SK-N-SH (cell line): ENCODE data around the gene TULP4. TPM values are rescaled to one million over a fixed set of nuclear protein-coding genes. Genes with fewer than 3 reads are reported as not detected.

Experiments used
- CTCF ChIA-PET: fragments of 300-600, 350-600 bp; formaldehyde crosslinking; extraction: SDS; loops from one replicate; lab custom pipeline; 2021; lab: Yijun Ruan, JAX
- POLR2A ChIA-PET: fragments of 350-600 bp; sonication (Branson Sonifier 250); formaldehyde crosslinking; extraction: SDS; loops from one replicate; lab custom pipeline; 2020; ENCODE audit warnings: antibody characterized with exemption, inconsistent platforms; lab: Yijun Ruan, JAX
- DNase-seq: peaks from one replicate; pipeline ENCODE4 v3.0.0; 2012
- H2AFZ ChIP-seq: fragments of 200-600 bp; sonication (generic); 2 replicates; pipeline ENCODE4 v1.8.1; 2016; ENCODE audit warnings: antibody characterized with exemption, mild to moderate bottlenecking, low read depth
- H3F3A ChIP-seq: fragments of 200-600 bp; sonication (generic); replicated peaks from 2 replicates; pipeline ENCODE3; 2016; ENCODE audit warnings: antibody characterized with exemption, mild to moderate bottlenecking; ENCODE audit not compliant: insufficient read depth
- H3K27ac ChIP-seq, 2 experiments: fragments of 200-500 bp in 1 of 2; fragments of 200-600 bp in 1 of 2; sonication (Bioruptor generic) in 1 of 2; sonication (generic), shearing (Covaris generic) in 1 of 2; 2 replicates each; pipeline versions ENCODE4 v1.5.1 to v1.6.1; 2014 to 2016; ENCODE audit warnings: low read depth in 2 of 2, inconsistent platforms in 1 of 2, low read length in 1 of 2, mild to moderate bottlenecking in 1 of 2, mixed read lengths in 1 of 2
- H3K27me3 ChIP-seq: fragments of 200-600 bp; sonication (generic), shearing (Covaris generic); 2 replicates; pipeline ENCODE4 v1.6.1; 2016; ENCODE audit warnings: mixed run types; ENCODE audit not compliant: insufficient read depth
- H3K36me3 ChIP-seq, 2 experiments: fragments of 200-500 bp in 1 of 2; fragments of 200-600 bp in 1 of 2; sonication (Bioruptor generic) in 1 of 2; sonication (generic) in 1 of 2; replicated peaks in 1 of 2; 2 replicates each; pipeline versions ENCODE3 to v1.5.1; 2014 to 2016; ENCODE audit warnings: low read length in 1 of 2, mild to moderate bottlenecking in 1 of 2; ENCODE audit not compliant: insufficient read depth in 2 of 2, control insufficient read depth in 1 of 2
- H3K4me1 ChIP-seq, 2 experiments: fragments of 200-500 bp in 1 of 2; fragments of 200-600 bp in 1 of 2; sonication (Bioruptor generic) in 1 of 2; sonication (generic), shearing (Covaris generic) in 1 of 2; 2 replicates each; pipeline versions ENCODE4 v1.5.1 to v1.6.1; 2014 to 2016; ENCODE audit warnings: low read depth in 1 of 2, low read length in 1 of 2, mixed run types in 1 of 2; ENCODE audit not compliant: insufficient read depth in 2 of 2, control insufficient read depth in 1 of 2
- H3K4me2 ChIP-seq: fragments of 200-600 bp; sonication (generic), shearing (Covaris generic); 2 replicates; pipeline ENCODE4 v1.6.1; 2017; ENCODE audit warnings: mixed run types
- H3K4me3 ChIP-seq, 2 experiments: fragments of 200-500 bp in 1 of 2; fragments of 200-600 bp in 1 of 2; sonication (Bioruptor generic) in 1 of 2; sonication (generic), shearing (Covaris generic) in 1 of 2; 2 replicates each; pipeline versions ENCODE4 v1.5.1 to v1.8.1; 2014 to 2016; ENCODE audit warnings: low read depth in 2 of 2, inconsistent platforms in 1 of 2, low read length in 1 of 2, mild to moderate bottlenecking in 1 of 2, mixed read lengths in 1 of 2, moderate library complexity in 1 of 2
- H3K79me2 ChIP-seq: fragments of 200-600 bp; sonication (generic); 2 replicates; pipeline ENCODE4 v1.8.1; 2017; ENCODE audit warnings: mild to moderate bottlenecking; ENCODE audit not compliant: insufficient read depth
- H3K9ac ChIP-seq: fragments of 200-600 bp; sonication (generic); 2 replicates; pipeline ENCODE4 v1.6.1; 2017; ENCODE audit warnings: mixed run types
- H3K9me2 ChIP-seq: fragments of 200-600 bp; sonication (generic); 2 replicates; pipeline ENCODE4 v1.6.1; 2017; ENCODE audit warnings: mixed run types
- H3K9me3 ChIP-seq: fragments of 200-600 bp; sonication (generic); 2 replicates; pipeline ENCODE4 v1.6.1; 2017; ENCODE audit warnings: mixed run types, mild to moderate bottlenecking, moderate library complexity
- H4K20me1 ChIP-seq: fragments of 200-600 bp; sonication (generic); 2 replicates; pipeline ENCODE4 v1.6.1; 2017; ENCODE audit warnings: mild to moderate bottlenecking, mixed run types; ENCODE audit not compliant: insufficient read depth
- CTCF ChIP-seq: fragments of 200-600 bp; sonication (generic); IDR thresholded peaks from 2 replicates; pipeline ENCODE4 v1.6.1; 2017; ENCODE audit warnings: antibody characterized with exemption, mild to moderate bottlenecking, moderate library complexity
- FOSL2 ChIP-seq: IDR thresholded peaks from 2 replicates; pipeline ENCODE4 v1.4.0; 2012; ENCODE audit warnings: low read depth, mild to moderate bottlenecking, moderate library complexity, borderline replicate concordance
- FOXM1 ChIP-seq: IDR thresholded peaks from 2 replicates; pipeline ENCODE4 v1.4.0; 2012; ENCODE audit warnings: low read depth, mild to moderate bottlenecking
- IRF3 ChIP-seq: fragments of 150-350 bp; IDR thresholded peaks from 2 replicates; pipeline ENCODE4 v1.6.1; 2016; ENCODE audit warnings: mild to moderate bottlenecking, low read depth, low read length
- JUND ChIP-seq: IDR thresholded peaks from 2 replicates; pipeline ENCODE4 v1.4.0; 2012
- MAX ChIP-seq: IDR thresholded peaks from 2 replicates; pipeline ENCODE4 v1.4.0; 2012; ENCODE audit warnings: low read depth
- MEF2A ChIP-seq: IDR thresholded peaks from 2 replicates; pipeline ENCODE4 v1.4.0; 2012; ENCODE audit warnings: low read depth, borderline replicate concordance
- NFIC ChIP-seq: IDR thresholded peaks from 2 replicates; pipeline ENCODE4 v1.4.0; 2012; ENCODE audit warnings: borderline replicate concordance
- NRF1 ChIP-seq: IDR thresholded peaks from 2 replicates; pipeline ENCODE4 v1.6.1; 2012; ENCODE audit warnings: low read depth, mild to moderate bottlenecking, low read length
- PBX3 ChIP-seq: IDR thresholded peaks from 2 replicates; pipeline ENCODE4; 2012
- POLR2AphosphoS5 ChIP-seq: IDR thresholded peaks from 2 replicates; pipeline ENCODE4 v1.6.1; 2012; ENCODE audit warnings: low read depth, low read length
- RAD21 ChIP-seq: IDR thresholded peaks from 2 replicates; pipeline ENCODE4 v1.6.1; 2012; ENCODE audit warnings: mild to moderate bottlenecking, low read length
- RFX5 ChIP-seq: IDR thresholded peaks from 2 replicates; pipeline ENCODE4 v1.6.1; 2012; ENCODE audit warnings: mild to moderate bottlenecking, improper control_type of control experiment, low read length
- TAF1 ChIP-seq: IDR thresholded peaks from 2 replicates; pipeline ENCODE4 v1.6.1; 2012; ENCODE audit warnings: low read depth, mild to moderate bottlenecking, low read length, moderate library complexity, borderline replicate concordance
- TCF12 ChIP-seq: IDR thresholded peaks from 2 replicates; pipeline ENCODE4 v1.4.0; 2012
- TEAD4 ChIP-seq: IDR thresholded peaks from 2 replicates; pipeline ENCODE4 v1.4.0; 2012; ENCODE audit warnings: mild to moderate bottlenecking, borderline replicate concordance; ENCODE audit not compliant: insufficient read depth
- USF1 ChIP-seq: IDR thresholded peaks from 2 replicates; pipeline ENCODE4 v1.4.0; 2012; ENCODE audit warnings: low read depth, borderline replicate concordance
- YY1 ChIP-seq: IDR thresholded peaks from 2 replicates; pipeline ENCODE4 v1.4.0; 2012; ENCODE audit warnings: low read depth, mild to moderate bottlenecking
- WGBS: methylation state at CpG from one replicate; pipeline ENCODE4 v1.1.6; 2017; ENCODE audit warnings: low lambda C conversion rate; 5-methylcytosine and 5-hydroxymethylcytosine counted together
- polyA plus RNA-seq, 3 experiments: library from polyadenylated mRNA; depleted of rRNA; stranded (reverse); fragments of >200 nt; gene quantifications; 2 replicates each; pipeline ENCODE4 v1.2.3, GENCODE V29; 2012

Gene TULP4
- polyA plus RNA-seq, 1 of the 3 experiments (the other 2 are of a cell fraction): 5.9 TPM

- no peak overlapping the region for H2AFZ ChIP-seq
- H3K27me3 ChIP-seq: no peaks in the 10 kb centered on the region
Observed at GRCh38 chr6:158322724-158323560, 10.7 kb downstream of the TULP4 start.

GRCh38 chr6:158323561-158323958 is 11.3 kb downstream of the TULP4 start:
- Histone ChIP-seq H3K27me3 (no peaks in the 10 kb centered on the region), H3K79me2 (peaks cover 87% of the 10 kb centered on the region), H3K9ac (no peak overlapping the region), H3K9me3 (no peaks in the 10 kb centered on the region), H3F3A (peaks cover 19% of the 10 kb centered on the region), H3K9me2 (no peaks in the 10 kb centered on the region), H3K4me1 (peaks cover 20 to 23% of the 10 kb centered on the region in 2 experiments), H3K4me2 (peak overlapping the region; percentile 31; the same call in 1 of the 2 replicates), H2AFZ (no peak overlapping the region), H3K36me3 (no peaks in the 10 kb centered on the region), H4K20me1 (peaks cover 19% of the 10 kb centered on the region), H3K4me3 (no peak overlapping the region), H3K27ac (peak overlapping the region in 1 of 2 experiments; percentile 72; a peak in 2 of 4 replicates)
- WGBS: 100% methylated on average over 2 of the region's 2 CpGs
- ChIA-PET CTCF (no interaction called here), POLR2A (no interaction called here)
- DNase-seq: no peak
- TF ChIP-seq RAD21 (no peak), MEF2A (no peak), TAF1 (no peak), CTCF (no peak), IRF3 (no peak), RFX5 (no peak), TEAD4 (no peak), PBX3 (no peak), YY1 (no peak), JUND (no peak), POLR2AphosphoS5 (no peak), NRF1 (no peak)

More at GRCh38 chr6:158322724-158323560, 10.7 kb downstream of the TULP4 start:
- Histone ChIP-seq H3K27ac (peak overlapping the region; percentile 39 to 72; a peak in 3 of 4 replicates), H3K4me3 (no peak overlapping the region), H3K36me3 (no peaks in the 10 kb centered on the region), H4K20me1 (peaks cover 23% of the 10 kb centered on the region), H3K9ac (no peak overlapping the region), H3K4me2 (peak overlapping the region; percentile 31; the same call in 1 of the 2 replicates), H3K9me2 (no peaks in the 10 kb centered on the region), H3K4me1 (peaks cover 20 to 23% of the 10 kb centered on the region in 2 experiments), H3K79me2 (peaks cover 87% of the 10 kb centered on the region), H3K9me3 (no peaks in the 10 kb centered on the region), H3F3A (peaks cover 19% of the 10 kb centered on the region)
- no peak for DNase-seq
- ChIA-PET POLR2A (no interaction called here), CTCF (interaction anchor here (1.1 kb wide), 1 partner anchor 14 kb away, joined by 3 read pairs; no protein-coding TSS in a partner anchor)
- TF ChIP-seq RAD21: no peak
- TF ChIP-seq USF1: no peak
- TF ChIP-seq TCF12: peak; percentile 78
- TF ChIP-seq NFIC: peak; percentile 16; the same call in 1 of the 2 replicates
- peak; percentile 45; the same call in 1 of the 2 replicates for TF ChIP-seq PBX3
- peak; percentile 93 for TF ChIP-seq FOSL2
- TF ChIP-seq MAX: peak; percentile 46; the same call in 1 of the 2 replicates
- peak; percentile 88 for TF ChIP-seq JUND
- TF ChIP-seq FOXM1: 0 out of 2 replicates have a peak, but pooled peaks have one; percentile 32
- WGBS: 80% methylated on average over 11 of the region's 11 CpGs
